Nephron (organoid): ENCODE data around the gene GIMAP2.
"Not testable (repeated sequence)": the region's sequence is repeated elsewhere in the genome, so short reads cannot be mapped to it uniquely, and the experiment has no call there.

ENCODE experiments used
- H3K27ac Mint-ChIP-seq, 3 experiments: 2 replicates each; pipeline ENCODE4 v1.8.0; 2020; ENCODE audit warnings: mixed read lengths in 3 of 3, mild to moderate bottlenecking in 2 of 3, moderate library complexity in 1 of 3
- H3K27me3 Mint-ChIP-seq: 2 replicates; pipeline ENCODE4 v1.8.0; 2021; ENCODE audit warnings: low read depth, mild to moderate bottlenecking, moderate library complexity, mixed read lengths
- H3K36me3 Mint-ChIP-seq: 2 replicates; pipeline ENCODE4 v1.8.0; 2020; ENCODE audit warnings: low read depth, mixed read lengths
- H3K4me1 Mint-ChIP-seq: 2 replicates; pipeline ENCODE4 v1.8.0; 2020; ENCODE audit warnings: mixed read lengths
- H3K4me3 Mint-ChIP-seq, 3 experiments: 2 replicates each; pipeline ENCODE4 v1.8.0; 2020; ENCODE audit warnings: mild to moderate bottlenecking in 3 of 3, mixed read lengths in 3 of 3, moderate library complexity in 2 of 3
- H3K9me3 Mint-ChIP-seq: 2 replicates; pipeline ENCODE4 v1.8.0; 2020; ENCODE audit warnings: mixed read lengths
- TF ChIP-seq, protein P1 (sequence below), 3 experiments: fragments of 200-600 bp; sonication (generic); IDR thresholded peaks; one replicate each; pipeline ENCODE4 v1.5.0; 2021; ENCODE audit warnings: antibody characterized with exemption in 3 of 3; ENCODE audit not compliant: unreplicated experiment in 3 of 3

GIMAP2 gene

DNA sequence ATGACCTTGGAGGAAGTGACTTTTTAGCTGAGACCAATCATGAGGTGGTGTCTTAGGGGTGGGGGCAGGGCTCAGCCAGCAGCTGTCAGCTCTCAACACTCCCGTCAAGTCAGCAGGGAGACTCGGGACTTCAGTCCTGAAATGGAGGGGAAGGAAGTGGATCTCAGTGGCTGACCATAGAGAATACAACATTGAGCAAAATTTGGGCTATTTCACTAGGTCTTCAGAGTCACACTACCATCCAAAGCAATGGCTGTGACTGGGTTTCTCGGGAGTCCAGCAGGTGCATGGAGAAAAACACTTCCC is 36.5 kb upstream of the GIMAP2 start:
- no peaks in the 10 kb centered on the region for H3K36me3 Mint-ChIP-seq
- peaks cover 12% of the 10 kb centered on the region for H3K9me3 Mint-ChIP-seq
- no peak overlapping the region for H3K4me3 Mint-ChIP-seq

GRCh38 chr7:150654692-150655091 is 30.8 kb upstream of the GIMAP2 start:
- H3K27ac Mint-ChIP-seq = no peak overlapping the region
- H3K9me3 Mint-ChIP-seq = peaks cover 4% of the 10 kb centered on the region
- H3K4me3 Mint-ChIP-seq = no peak overlapping the region
- H3K27me3 Mint-ChIP-seq = no peaks in the 10 kb centered on the region
- no peaks in the 10 kb centered on the region for H3K4me1 Mint-ChIP-seq
- no peaks in the 10 kb centered on the region for H3K36me3 Mint-ChIP-seq
- TF ChIP-seq, protein P1, sequence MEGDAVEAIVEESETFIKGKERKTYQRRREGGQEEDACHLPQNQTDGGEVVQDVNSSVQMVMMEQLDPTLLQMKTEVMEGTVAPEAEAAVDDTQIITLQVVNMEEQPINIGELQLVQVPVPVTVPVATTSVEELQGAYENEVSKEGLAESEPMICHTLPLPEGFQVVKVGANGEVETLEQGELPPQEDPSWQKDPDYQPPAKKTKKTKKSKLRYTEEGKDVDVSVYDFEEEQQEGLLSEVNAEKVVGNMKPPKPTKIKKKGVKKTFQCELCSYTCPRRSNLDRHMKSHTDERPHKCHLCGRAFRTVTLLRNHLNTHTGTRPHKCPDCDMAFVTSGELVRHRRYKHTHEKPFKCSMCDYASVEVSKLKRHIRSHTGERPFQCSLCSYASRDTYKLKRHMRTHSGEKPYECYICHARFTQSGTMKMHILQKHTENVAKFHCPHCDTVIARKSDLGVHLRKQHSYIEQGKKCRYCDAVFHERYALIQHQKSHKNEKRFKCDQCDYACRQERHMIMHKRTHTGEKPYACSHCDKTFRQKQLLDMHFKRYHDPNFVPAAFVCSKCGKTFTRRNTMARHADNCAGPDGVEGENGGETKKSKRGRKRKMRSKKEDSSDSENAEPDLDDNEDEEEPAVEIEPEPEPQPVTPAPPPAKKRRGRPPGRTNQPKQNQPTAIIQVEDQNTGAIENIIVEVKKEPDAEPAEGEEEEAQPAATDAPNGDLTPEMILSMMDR (IDR thresholded peaks at IDR 0.05; ENCODE audit: unreplicated experiment in 3 of 3) = no peak

More for the DNA sequence above, 36.5 kb upstream of the GIMAP2 start:
- H3K4me1 Mint-ChIP-seq = peaks cover 5% of the 10 kb centered on the region
- TF ChIP-seq, protein P1 (IDR thresholded peaks at IDR 0.05; ENCODE audit: unreplicated experiment in 3 of 3) = no peak
- H3K27ac Mint-ChIP-seq = no peak overlapping the region
- H3K27me3 Mint-ChIP-seq = no peaks in the 10 kb centered on the region

- Mint-ChIP-seq H3K36me3 (no peaks in the 10 kb centered on the region), H3K27ac (no peak overlapping the region), H3K4me1 (no peaks in the 10 kb centered on the region), H3K4me3 (no peak overlapping the region), H3K27me3 (no peaks in the 10 kb centered on the region), H3K9me3 (peaks cover 4% of the 10 kb centered on the region)
- TF ChIP-seq, protein P1 (IDR thresholded peaks at IDR 0.05; ENCODE audit: unreplicated experiment in 3 of 3) = no peak
These were observed 29.5 kb upstream of the GIMAP2 start for GRCh38 chr7:150656047-150656446.

DNA sequence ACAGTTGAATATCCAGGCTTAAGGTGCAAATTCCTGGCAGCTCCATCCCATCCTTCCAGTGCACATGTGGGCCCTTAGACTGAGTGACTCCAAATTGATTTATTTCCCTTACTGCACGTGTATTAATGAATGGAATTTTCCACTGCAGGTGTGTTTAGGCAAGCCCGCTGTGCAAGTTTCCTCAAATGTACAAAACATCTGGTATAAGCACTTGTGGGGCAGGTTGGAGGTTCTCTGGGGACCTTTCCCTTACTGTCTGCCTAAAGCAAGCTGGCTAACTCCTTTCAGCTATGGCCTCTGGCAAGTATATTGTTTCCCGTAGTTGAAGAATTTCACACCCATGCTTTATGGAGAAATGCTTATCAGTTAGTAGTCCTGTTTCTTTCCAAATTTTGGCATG is 28.0 kb upstream of the GIMAP2 start:
- TF ChIP-seq, protein P1 (IDR thresholded peaks at IDR 0.05; ENCODE audit: unreplicated experiment in 3 of 3) = no peak
- H3K36me3 Mint-ChIP-seq = no peaks in the 10 kb centered on the region
- H3K27ac Mint-ChIP-seq = no peak overlapping the region
- no peak overlapping the region for H3K4me3 Mint-ChIP-seq
- H3K27me3 Mint-ChIP-seq = no peaks in the 10 kb centered on the region
- peaks cover 4% of the 10 kb centered on the region for H3K9me3 Mint-ChIP-seq
- no peaks in the 10 kb centered on the region for H3K4me1 Mint-ChIP-seq

DNA sequence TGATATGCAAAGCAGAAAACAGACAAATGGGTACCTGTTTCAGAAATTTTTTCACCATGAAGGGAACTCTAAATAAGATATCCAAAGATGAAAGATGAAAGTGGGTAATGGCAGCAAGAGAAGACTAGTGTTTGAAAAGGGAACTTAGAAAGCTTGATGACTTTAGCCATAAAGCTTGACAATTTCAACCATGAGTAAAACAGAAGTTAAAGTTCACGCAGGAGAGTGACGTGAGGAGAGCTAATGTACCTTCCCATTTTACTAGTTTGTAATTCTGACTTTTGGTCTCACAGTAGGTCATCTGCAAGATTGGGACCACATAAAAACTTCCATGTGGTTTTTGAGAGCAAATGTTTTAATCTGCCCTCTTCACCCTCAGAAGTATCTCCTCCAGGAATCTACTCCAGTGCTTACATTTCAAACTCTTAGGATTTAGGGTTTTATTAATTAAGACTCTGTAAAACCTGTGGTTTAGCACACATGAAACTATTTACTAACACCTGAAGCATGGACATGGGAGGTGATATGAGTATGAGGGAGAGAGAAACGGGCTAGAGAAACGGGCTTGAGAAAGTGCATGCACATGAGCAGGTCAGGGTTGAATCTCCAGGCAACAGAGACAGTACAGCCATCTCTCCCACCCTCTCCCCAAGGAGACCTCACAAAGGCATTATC is 24.4 kb upstream of the GIMAP2 start:
- no peak overlapping the region for H3K4me3 Mint-ChIP-seq
- no peaks in the 10 kb centered on the region for H3K4me1 Mint-ChIP-seq
- TF ChIP-seq, protein P1 (IDR thresholded peaks at IDR 0.05; ENCODE audit: unreplicated experiment in 3 of 3) = no peak
- peaks cover 4% of the 10 kb centered on the region for H3K27me3 Mint-ChIP-seq
- H3K27ac Mint-ChIP-seq = no peak overlapping the region
- no peaks in the 10 kb centered on the region for H3K36me3 Mint-ChIP-seq
- peaks cover 4% of the 10 kb centered on the region for H3K9me3 Mint-ChIP-seq

DNA sequence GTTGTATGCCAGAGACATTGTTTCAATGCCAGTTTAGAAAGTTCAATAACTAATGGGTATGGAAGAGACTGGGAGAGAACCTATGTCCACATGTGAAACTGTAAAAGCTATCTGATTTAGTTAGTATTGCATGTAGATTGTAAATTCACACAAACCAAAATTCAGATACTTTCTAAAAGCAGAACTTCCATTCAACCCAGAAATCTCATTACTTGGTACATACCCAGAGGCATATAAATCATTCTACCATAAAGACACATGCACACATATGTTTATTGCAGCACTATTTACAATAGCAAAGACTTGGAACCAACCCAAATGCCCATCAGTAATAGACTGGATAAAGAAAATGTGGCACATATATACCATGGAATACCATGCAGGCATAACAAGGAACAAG is 22.7 kb upstream of the GIMAP2 start:
- not testable (repeated sequence) for H3K4me1 Mint-ChIP-seq, H3K27ac Mint-ChIP-seq, H3K9me3 Mint-ChIP-seq, H3K36me3 Mint-ChIP-seq, H3K4me3 Mint-ChIP-seq, H3K27me3 Mint-ChIP-seq
